HEK293 (cell line): ENCODE data around the gene DARS2.
A peak's percentile ranks its signal among the peaks of the same experiment; 100 is the strongest.
"Not testable (repeated sequence)": the region's sequence is repeated elsewhere in the genome, so short reads cannot be mapped to it uniquely, and the experiment has no call there.

Experiments
- CTCF ChIA-PET: fragments of 350-600 bp; formaldehyde crosslinking; extraction: SDS; loops from one replicate; lab custom pipeline; 2021; ENCODE audit warnings: antibody characterized with exemption; lab: Yijun Ruan, JAX
- POLR2A ChIA-PET: fragments of 300-600 bp; formaldehyde crosslinking; extraction: SDS; loops from one replicate; lab custom pipeline; 2020; ENCODE audit warnings: antibody characterized with exemption, inconsistent platforms; lab: Yijun Ruan, JAX
- H3K27ac ChIP-seq: fragments of 200-500 bp; sonication (Bioruptor generic); 2 replicates; pipeline ENCODE4 v1.5.1; 2014; ENCODE audit warnings: low read depth, low read length, control low read depth, inconsistent platforms; ENCODE audit errors: extremely low read depth
- H3K36me3 ChIP-seq, 2 experiments: fragments of 200-500 bp in 1 of 2; sonication (Bioruptor generic) in 1 of 2; 1 replicate in 1 of 2; 2 replicates in 1 of 2; pipeline ENCODE4 v1.5.1; 2014 to 2017; ENCODE audit warnings: inconsistent platforms in 2 of 2, low read length in 2 of 2; ENCODE audit not compliant: control insufficient read depth in 2 of 2, insufficient read depth in 1 of 2
- H3K4me1 ChIP-seq: fragments of 200-500 bp; sonication (Bioruptor generic); 2 replicates; pipeline ENCODE4 v1.5.1; 2014; ENCODE audit warnings: mild to moderate bottlenecking, low read length, inconsistent platforms; ENCODE audit not compliant: control insufficient read depth, insufficient read depth
- H3K4me3 ChIP-seq: 2 replicates; pipeline ENCODE4 v1.5.1; 2011; ENCODE audit warnings: low read depth, mild to moderate bottlenecking, control low read depth, low read length, moderate library complexity
- H3K9me3 ChIP-seq: fragments of 200-500 bp; sonication (Bioruptor generic); 2 replicates; pipeline ENCODE4 v1.5.1; 2014; ENCODE audit warnings: low read depth, low read length, inconsistent platforms; ENCODE audit not compliant: control insufficient read depth, insufficient read depth
- HIC1 ChIP-seq: fragments of 450-650 bp; formaldehyde crosslinking; IDR thresholded peaks from 2 replicates; pipeline ENCODE4 v1.5.1; 2016; ENCODE audit warnings: missing biosample characterization, missing genetic modification characterization
- ZNF266 ChIP-seq: fragments of 450-650 bp; formaldehyde crosslinking; IDR thresholded peaks from 2 replicates; pipeline ENCODE4 v1.5.1; 2016; ENCODE audit warnings: missing biosample characterization, missing genetic modification characterization, low read depth
- ZNF48 ChIP-seq: fragments of 450-650 bp; formaldehyde crosslinking; IDR thresholded peaks from 2 replicates; pipeline ENCODE4 v1.5.1; 2016; ENCODE audit warnings: missing biosample characterization, missing genetic modification characterization
- ZNF600 ChIP-seq: fragments of 450-650 bp; formaldehyde crosslinking; IDR thresholded peaks from 2 replicates; pipeline ENCODE4 v1.5.1; 2016; ENCODE audit warnings: missing biosample characterization, missing genetic modification characterization
- ZSCAN4 ChIP-seq: fragments of 450-650 bp; formaldehyde crosslinking; IDR thresholded peaks from 2 replicates; pipeline ENCODE4 v1.5.1; 2017; ENCODE audit warnings: missing biosample characterization, missing genetic modification characterization
- TF ChIP-seq, protein P1 (sequence below): fragments of 450-650 bp; formaldehyde crosslinking; IDR thresholded peaks from 2 replicates; pipeline ENCODE4 v1.5.1; 2016; ENCODE audit warnings: missing biosample characterization, missing genetic modification characterization
- TF ChIP-seq, protein P2 (sequence below): fragments of 450-650 bp; formaldehyde crosslinking; IDR thresholded peaks from 2 replicates; pipeline ENCODE4 v1.5.1; 2016; ENCODE audit warnings: missing biosample characterization, missing genetic modification characterization
- TF ChIP-seq, protein P3 (sequence below): fragments of 450-650 bp; formaldehyde crosslinking; IDR thresholded peaks from 2 replicates; pipeline ENCODE4 v1.5.1; 2016; ENCODE audit warnings: missing biosample characterization, missing genetic modification characterization
- TF ChIP-seq, protein P4 (sequence below): fragments of 450-650 bp; formaldehyde crosslinking; IDR thresholded peaks from 2 replicates; pipeline ENCODE4 v1.5.1; 2016; ENCODE audit warnings: missing biosample characterization, missing genetic modification characterization

The DARS2 gene

DNA sequence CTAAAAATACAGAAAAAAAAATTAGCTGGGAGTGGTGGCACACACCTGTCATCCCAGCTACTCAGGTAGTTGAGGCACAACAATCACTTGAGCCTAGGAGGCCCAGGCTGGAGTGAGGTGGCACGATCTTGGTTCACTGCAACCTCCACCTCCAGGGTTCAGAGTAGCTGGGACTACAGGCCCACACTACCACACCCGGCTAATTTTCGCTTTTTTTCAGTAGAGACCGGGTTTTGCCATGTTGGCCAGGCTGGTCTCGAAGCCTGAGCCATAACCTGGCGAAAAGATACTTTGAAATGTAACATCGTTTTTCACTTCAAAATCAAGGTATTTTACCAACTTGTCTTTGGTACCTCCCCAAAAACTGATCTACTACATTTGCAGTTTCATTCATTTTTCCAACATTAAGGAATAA is 37.3 kb downstream of the DARS2 start:
- Histone ChIP-seq H3K9me3 (no peaks in the 10 kb centered on the region), H3K4me3 (no peak overlapping the region), H3K4me1 (no peaks in the 10 kb centered on the region), H3K36me3 (peaks cover 33 to 86% of the 10 kb centered on the region in 2 experiments), H3K27ac (no peak overlapping the region)
- ChIA-PET POLR2A (interaction anchor here (0.6 to 2.8 kb wide), 7 partner anchors 10 to 1374 kb away, joined by 3 to 11 read pairs (median 4); partner anchors contain the start of genes KLHL20 and PRDX6), CTCF (interaction anchor here (0.7 kb wide), 1 partner anchor 927 kb away, joined by 3 read pairs; no protein-coding TSS in a partner anchor)
- TF ChIP-seq ZNF48 (tag by site-specific recombination) (no peak), ZSCAN4 (tag by site-specific recombination) (no peak), ZNF266 (tag by site-specific recombination) (no peak)
- TF ChIP-seq, protein P1, sequence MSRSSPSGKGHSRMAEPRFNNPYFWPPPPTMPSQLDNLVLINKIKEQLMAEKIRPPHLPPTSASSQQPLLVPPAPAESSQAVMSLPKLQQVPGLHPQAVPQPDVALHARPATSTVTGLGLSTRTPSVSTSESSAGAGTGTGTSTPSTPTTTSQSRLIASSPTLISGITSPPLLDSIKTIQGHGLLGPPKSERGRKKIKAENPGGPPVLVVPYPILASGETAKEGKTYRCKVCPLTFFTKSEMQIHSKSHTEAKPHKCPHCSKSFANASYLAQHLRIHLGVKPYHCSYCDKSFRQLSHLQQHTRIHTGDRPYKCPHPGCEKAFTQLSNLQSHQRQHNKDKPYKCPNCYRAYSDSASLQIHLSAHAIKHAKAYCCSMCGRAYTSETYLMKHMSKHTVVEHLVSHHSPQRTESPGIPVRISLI (tag by site-specific recombination) = peak; percentile 11; the same call in 1 of the 2 replicates
- TF ChIP-seq, protein P2, sequence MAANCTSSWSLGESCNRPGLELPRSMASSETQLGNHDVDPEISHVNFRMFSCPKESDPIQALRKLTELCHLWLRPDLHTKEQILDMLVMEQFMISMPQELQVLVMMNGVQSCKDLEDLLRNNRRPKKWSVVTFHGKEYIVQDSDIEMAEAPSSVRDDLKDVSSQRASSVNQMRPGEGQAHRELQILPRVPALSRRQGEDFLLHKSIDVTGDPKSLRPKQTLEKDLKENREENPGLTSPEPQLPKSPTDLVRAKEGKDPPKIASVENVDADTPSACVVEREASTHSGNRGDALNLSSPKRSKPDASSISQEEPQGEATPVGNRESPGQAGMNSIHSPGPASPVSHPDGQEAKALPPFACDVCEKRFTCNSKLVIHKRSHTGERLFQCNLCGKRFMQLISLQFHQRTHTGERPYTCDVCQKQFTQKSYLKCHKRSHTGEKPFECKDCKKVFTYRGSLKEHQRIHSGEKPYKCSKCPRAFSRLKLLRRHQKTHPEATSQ = no peak

GRCh38 chr1:173862146-173862768 is 37.8 kb downstream of the DARS2 start:
- H3K9me3 ChIP-seq = not testable (repeated sequence)

More at GRCh38 chr1:173862146-173862768, 37.8 kb downstream of the DARS2 start:
- H3K4me3 ChIP-seq, H3K4me1 ChIP-seq, H3K27ac ChIP-seq: not testable (repeated sequence)
- POLR2A ChIA-PET = interaction anchor here (0.6 to 2.8 kb wide), 7 partner anchors 10 to 1375 kb away, joined by 3 to 11 read pairs (median 4); partner anchors contain the start of genes KLHL20 and PRDX6
- TF ChIP-seq, protein P3, sequence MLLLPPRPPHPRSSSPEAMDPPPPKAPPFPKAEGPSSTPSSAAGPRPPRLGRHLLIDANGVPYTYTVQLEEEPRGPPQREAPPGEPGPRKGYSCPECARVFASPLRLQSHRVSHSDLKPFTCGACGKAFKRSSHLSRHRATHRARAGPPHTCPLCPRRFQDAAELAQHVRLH (tag by site-specific recombination) = peak; percentile 68; the same call in 1 of the 2 replicates
- TF ChIP-seq ZNF600 = 0 out of 2 replicates have a peak, but pooled peaks have one; percentile 13
- 0 out of 2 replicates have a peak, but pooled peaks have one; percentile 27 for TF ChIP-seq HIC1
- TF ChIP-seq, protein P4, sequence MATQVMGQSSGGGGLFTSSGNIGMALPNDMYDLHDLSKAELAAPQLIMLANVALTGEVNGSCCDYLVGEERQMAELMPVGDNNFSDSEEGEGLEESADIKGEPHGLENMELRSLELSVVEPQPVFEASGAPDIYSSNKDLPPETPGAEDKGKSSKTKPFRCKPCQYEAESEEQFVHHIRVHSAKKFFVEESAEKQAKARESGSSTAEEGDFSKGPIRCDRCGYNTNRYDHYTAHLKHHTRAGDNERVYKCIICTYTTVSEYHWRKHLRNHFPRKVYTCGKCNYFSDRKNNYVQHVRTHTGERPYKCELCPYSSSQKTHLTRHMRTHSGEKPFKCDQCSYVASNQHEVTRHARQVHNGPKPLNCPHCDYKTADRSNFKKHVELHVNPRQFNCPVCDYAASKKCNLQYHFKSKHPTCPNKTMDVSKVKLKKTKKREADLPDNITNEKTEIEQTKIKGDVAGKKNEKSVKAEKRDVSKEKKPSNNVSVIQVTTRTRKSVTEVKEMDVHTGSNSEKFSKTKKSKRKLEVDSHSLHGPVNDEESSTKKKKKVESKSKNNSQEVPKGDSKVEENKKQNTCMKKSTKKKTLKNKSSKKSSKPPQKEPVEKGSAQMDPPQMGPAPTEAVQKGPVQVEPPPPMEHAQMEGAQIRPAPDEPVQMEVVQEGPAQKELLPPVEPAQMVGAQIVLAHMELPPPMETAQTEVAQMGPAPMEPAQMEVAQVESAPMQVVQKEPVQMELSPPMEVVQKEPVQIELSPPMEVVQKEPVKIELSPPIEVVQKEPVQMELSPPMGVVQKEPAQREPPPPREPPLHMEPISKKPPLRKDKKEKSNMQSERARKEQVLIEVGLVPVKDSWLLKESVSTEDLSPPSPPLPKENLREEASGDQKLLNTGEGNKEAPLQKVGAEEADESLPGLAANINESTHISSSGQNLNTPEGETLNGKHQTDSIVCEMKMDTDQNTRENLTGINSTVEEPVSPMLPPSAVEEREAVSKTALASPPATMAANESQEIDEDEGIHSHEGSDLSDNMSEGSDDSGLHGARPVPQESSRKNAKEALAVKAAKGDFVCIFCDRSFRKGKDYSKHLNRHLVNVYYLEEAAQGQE = 0 out of 2 replicates have a peak, but pooled peaks have one; percentile 8
- CTCF ChIA-PET = interaction anchor here (0.7 kb wide), 1 partner anchor 927 kb away, joined by 3 read pairs; no protein-coding TSS in a partner anchor
- H3K36me3 ChIP-seq = peaks cover 37 to 86% of the 10 kb centered on the region in 2 experiments
